Activated naive CD4-positive, alpha-beta T cell treated with anti-CD3 and anti-CD28 coated beads, Interleukin-2, amount 50 U/mL, for 24 hours (primary cell): ENCODE measurements around the gene SLC26A9.

Source experiments
- H3K27ac Mint-ChIP-seq: one replicate; pipeline ENCODE4 v1.8.0; 2021; ENCODE audit warnings: mild to moderate bottlenecking, mixed read lengths
- H3K27me3 Mint-ChIP-seq: one replicate; pipeline ENCODE4 v1.8.0; 2021; ENCODE audit warnings: mixed read lengths
- H3K36me3 Mint-ChIP-seq: one replicate; pipeline ENCODE4 v1.8.0; 2021; ENCODE audit warnings: mixed read lengths
- H3K4me1 Mint-ChIP-seq: one replicate; pipeline ENCODE4 v1.8.0; 2021; ENCODE audit warnings: mixed read lengths
- H3K4me3 Mint-ChIP-seq: one replicate; pipeline ENCODE4 v1.8.0; 2021; ENCODE audit warnings: mild to moderate bottlenecking, mixed read lengths
- H3K9me3 Mint-ChIP-seq: one replicate; pipeline ENCODE4 v1.8.0; 2021; ENCODE audit warnings: mixed read lengths

SLC26A9 gene

GRCh38 chr1:205927676-205928075 is 15.6 kb downstream of the SLC26A9 start:
- Mint-ChIP-seq H3K4me1 (no peaks in the 10 kb centered on the region), H3K36me3 (no peaks in the 10 kb centered on the region), H3K9me3 (no peaks in the 10 kb centered on the region), H3K27ac (no peak overlapping the region), H3K27me3 (peaks cover 3% of the 10 kb centered on the region), H3K4me3 (no peak overlapping the region)

DNA sequence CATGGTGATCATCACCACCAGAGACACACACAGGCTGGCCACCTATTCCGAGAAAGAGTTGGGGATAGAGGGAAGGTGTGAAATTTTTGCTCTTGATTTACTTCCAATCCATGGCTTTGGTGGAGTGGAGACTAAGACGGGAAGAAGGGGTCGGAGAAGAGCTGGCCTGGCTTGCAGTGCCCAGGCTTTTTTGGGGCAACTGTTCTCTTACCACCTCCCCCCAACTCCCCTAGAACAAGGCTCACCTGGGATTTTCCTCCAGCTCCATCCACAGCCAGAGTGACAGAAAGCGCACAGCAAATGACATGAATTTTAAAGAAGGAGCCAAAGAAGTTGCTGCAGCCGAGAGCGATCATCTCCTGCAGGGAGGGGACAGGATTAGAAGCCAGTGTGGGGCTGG is 16.0 kb downstream of the SLC26A9 start:
- no peaks in the 10 kb centered on the region for H3K27me3 Mint-ChIP-seq
- no peak overlapping the region for H3K4me3 Mint-ChIP-seq
- H3K9me3 Mint-ChIP-seq, result no peaks in the 10 kb centered on the region
- no peaks in the 10 kb centered on the region for H3K4me1 Mint-ChIP-seq
- H3K27ac Mint-ChIP-seq, result no peak overlapping the region
- H3K36me3 Mint-ChIP-seq, result no peaks in the 10 kb centered on the region

DNA sequence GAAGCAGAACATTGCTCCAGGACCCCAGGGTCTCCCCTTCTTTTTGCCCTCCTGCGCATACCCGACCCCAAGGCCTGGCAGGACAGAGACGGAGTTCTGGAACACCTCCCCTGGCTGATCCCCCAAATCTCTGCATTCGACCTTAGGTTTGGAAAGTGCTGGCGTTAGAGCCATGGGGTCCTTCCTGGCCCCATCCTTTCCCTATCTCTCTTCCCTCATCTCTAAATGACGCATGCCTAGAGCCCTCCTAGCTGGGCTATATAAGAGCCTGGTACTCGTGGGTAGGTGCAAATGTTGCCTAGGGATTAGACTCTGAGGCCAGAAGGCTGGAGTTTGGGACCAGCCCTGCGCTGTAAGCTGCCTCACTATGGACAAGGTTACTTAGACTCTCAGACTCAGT is 16.6 kb downstream of the SLC26A9 start:
- Mint-ChIP-seq H3K4me1 (no peaks in the 10 kb centered on the region), H3K27me3 (no peaks in the 10 kb centered on the region), H3K9me3 (no peaks in the 10 kb centered on the region), H3K36me3 (no peaks in the 10 kb centered on the region), H3K4me3 (no peak overlapping the region), H3K27ac (no peak overlapping the region)

DNA sequence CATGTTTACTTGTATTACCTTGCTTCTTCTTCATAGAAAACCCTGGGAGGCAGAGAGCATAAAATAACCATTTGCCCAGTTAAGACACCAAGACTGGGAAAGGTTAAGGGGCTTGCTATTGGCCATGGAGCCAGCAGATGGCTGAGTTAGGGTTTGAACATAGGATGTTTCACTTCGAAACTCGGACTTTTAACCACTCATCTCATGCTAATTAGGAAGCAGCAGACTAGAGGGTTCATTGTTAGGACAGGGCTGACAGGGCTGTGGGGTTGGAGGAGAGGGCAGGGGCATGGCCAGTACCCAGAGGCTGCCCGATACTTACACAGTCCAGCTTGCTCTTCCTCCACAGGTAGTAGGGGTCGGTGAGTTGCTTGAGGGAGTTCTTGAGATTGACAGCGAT is 17.0 kb downstream of the SLC26A9 start:
- no peak overlapping the region for H3K4me3 Mint-ChIP-seq
- no peaks in the 10 kb centered on the region for H3K9me3 Mint-ChIP-seq
- no peak overlapping the region for H3K27ac Mint-ChIP-seq
- H3K4me1 Mint-ChIP-seq, result no peaks in the 10 kb centered on the region
- no peaks in the 10 kb centered on the region for H3K27me3 Mint-ChIP-seq
- no peaks in the 10 kb centered on the region for H3K36me3 Mint-ChIP-seq

DNA sequence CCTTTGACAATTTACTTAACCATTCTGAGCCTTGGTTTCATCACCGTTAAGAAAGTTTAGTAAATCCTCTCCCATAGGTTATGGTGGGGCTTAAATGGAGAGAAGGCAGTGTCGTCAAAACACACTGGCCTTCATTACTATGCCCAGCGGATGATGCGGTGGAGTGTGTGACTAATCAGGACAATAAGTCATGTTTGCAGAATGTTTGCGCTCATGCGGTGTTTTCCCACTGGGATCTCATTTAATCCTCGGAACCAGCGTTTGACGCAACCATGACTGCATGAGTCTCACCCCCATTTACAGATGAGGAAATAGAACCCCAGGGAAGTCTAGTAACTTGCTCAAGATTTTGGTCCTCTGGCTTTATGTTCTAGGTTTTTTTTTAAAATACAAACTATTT is 17.5 kb downstream of the SLC26A9 start:
- Mint-ChIP-seq H3K4me1 (no peaks in the 10 kb centered on the region), H3K27me3 (no peaks in the 10 kb centered on the region), H3K27ac (no peak overlapping the region), H3K4me3 (no peak overlapping the region), H3K9me3 (no peaks in the 10 kb centered on the region), H3K36me3 (no peaks in the 10 kb centered on the region)

- H3K27me3 Mint-ChIP-seq, result peaks cover 1% of the 10 kb centered on the region
- no peaks in the 10 kb centered on the region for H3K9me3 Mint-ChIP-seq
- H3K4me3 Mint-ChIP-seq, result no peak overlapping the region
- H3K27ac Mint-ChIP-seq, result no peak overlapping the region
- H3K4me1 Mint-ChIP-seq, result no peaks in the 10 kb centered on the region
- no peaks in the 10 kb centered on the region for H3K36me3 Mint-ChIP-seq
Measured at GRCh38 chr1:205924460-205924790, 18.8 kb downstream of the SLC26A9 start.

- Mint-ChIP-seq H3K27ac (no peak overlapping the region), H3K27me3 (peaks cover 1% of the 10 kb centered on the region), H3K36me3 (no peaks in the 10 kb centered on the region), H3K9me3 (no peaks in the 10 kb centered on the region), H3K4me1 (no peaks in the 10 kb centered on the region), H3K4me3 (no peak overlapping the region)
Measured at GRCh38 chr1:205923651-205924459, 19.4 kb downstream of the SLC26A9 start.

GRCh38 chr1:205922806-205923205 is 20.4 kb downstream of the SLC26A9 start:
- Mint-ChIP-seq H3K4me3 (no peak overlapping the region), H3K27ac (no peak overlapping the region), H3K27me3 (peaks cover 1% of the 10 kb centered on the region), H3K4me1 (no peaks in the 10 kb centered on the region), H3K9me3 (no peaks in the 10 kb centered on the region), H3K36me3 (no peaks in the 10 kb centered on the region)

DNA sequence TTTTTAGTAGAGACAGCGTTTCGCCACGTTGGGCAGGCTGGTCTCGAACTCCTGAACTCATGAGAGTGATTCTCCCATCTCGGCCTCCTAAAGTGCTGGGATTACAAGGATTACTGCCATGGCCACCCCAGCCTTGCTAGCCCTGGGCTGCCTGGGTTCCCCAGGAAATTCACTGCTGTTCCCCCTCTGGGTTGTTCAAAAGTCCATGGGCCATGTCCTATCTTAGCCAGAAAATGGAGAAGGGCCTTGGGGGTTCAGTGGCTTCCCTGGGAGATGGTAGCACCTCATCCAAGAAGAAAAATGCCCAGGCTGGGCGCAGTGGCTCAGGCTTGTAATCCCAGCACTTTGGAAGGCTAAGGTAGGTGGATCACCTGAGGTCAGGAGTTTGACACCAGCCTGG is 20.9 kb downstream of the SLC26A9 start:
- Mint-ChIP-seq H3K4me1 (no peaks in the 10 kb centered on the region), H3K27me3 (peaks cover 1% of the 10 kb centered on the region), H3K36me3 (no peaks in the 10 kb centered on the region), H3K9me3 (no peaks in the 10 kb centered on the region), H3K27ac (no peak overlapping the region), H3K4me3 (no peak overlapping the region)

DNA sequence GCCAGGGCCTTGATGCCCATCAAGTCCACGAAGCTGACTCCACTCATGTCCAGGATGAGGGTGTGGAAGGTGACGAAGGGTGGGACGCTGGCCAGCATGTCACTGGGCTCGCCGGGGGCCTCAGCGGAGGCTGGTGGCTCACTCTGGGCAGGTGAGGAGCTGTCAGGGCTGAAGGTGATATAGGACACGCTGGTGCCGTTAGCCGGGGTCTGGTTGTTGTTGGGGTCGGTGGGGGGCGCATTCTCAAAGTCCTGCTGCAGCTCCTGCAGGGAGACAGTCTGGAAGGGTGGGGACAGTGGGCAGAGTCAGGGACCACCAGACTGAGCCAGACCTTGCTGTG is 21.7 kb downstream of the SLC26A9 start:
- no peaks in the 10 kb centered on the region for H3K36me3 Mint-ChIP-seq
- no peaks in the 10 kb centered on the region for H3K9me3 Mint-ChIP-seq
- H3K27ac Mint-ChIP-seq, result no peak overlapping the region
- H3K4me1 Mint-ChIP-seq, result no peaks in the 10 kb centered on the region
- peaks cover 1% of the 10 kb centered on the region for H3K27me3 Mint-ChIP-seq
- no peak overlapping the region for H3K4me3 Mint-ChIP-seq

GRCh38 chr1:205920861-205921569 is 22.2 kb downstream of the SLC26A9 start:
- Mint-ChIP-seq H3K9me3 (no peaks in the 10 kb centered on the region), H3K27me3 (peaks cover 1% of the 10 kb centered on the region), H3K4me3 (no peak overlapping the region), H3K36me3 (no peaks in the 10 kb centered on the region), H3K27ac (no peak overlapping the region), H3K4me1 (no peaks in the 10 kb centered on the region)

DNA sequence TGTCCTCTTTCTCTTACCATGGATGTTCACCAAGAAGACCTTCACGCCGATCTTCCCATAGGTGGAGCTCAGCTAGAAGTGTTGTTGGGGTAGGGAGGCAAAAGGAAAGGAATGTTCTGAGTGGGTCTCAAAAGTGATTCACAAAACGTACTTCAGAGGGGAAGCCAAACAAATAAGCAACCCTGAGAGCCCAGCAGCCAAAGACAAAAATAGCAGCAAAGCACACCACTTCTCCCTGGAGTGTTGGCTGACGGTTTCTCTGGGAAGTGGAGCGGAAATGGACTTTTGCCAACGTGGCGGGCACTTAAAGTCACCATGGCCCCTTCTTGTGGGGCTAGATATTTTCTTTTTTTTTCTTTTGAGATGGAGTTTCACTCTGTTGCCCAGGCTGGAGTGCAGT is 23.1 kb downstream of the SLC26A9 start:
- H3K36me3 Mint-ChIP-seq, result no peaks in the 10 kb centered on the region
- H3K9me3 Mint-ChIP-seq, result no peaks in the 10 kb centered on the region
- no peak overlapping the region for H3K4me3 Mint-ChIP-seq

GRCh38 chr1:205918955-205919746 is 24.1 kb downstream of the SLC26A9 start:
- Mint-ChIP-seq H3K27ac (no peak overlapping the region), H3K4me1 (no peaks in the 10 kb centered on the region), H3K36me3 (no peaks in the 10 kb centered on the region), H3K9me3 (no peaks in the 10 kb centered on the region), H3K4me3 (no peak overlapping the region), H3K27me3 (peaks cover 1% of the 10 kb centered on the region)

More for the DNA sequence above, 23.1 kb downstream of the SLC26A9 start:
- H3K27me3 Mint-ChIP-seq, result peaks cover 1% of the 10 kb centered on the region
- H3K27ac Mint-ChIP-seq, result no peak overlapping the region
- H3K4me1 Mint-ChIP-seq, result no peaks in the 10 kb centered on the region

- Mint-ChIP-seq H3K4me3 (no peak overlapping the region), H3K36me3 (no peaks in the 10 kb centered on the region), H3K27ac (no peak overlapping the region), H3K27me3 (peaks cover 3% of the 10 kb centered on the region), H3K9me3 (no peaks in the 10 kb centered on the region), H3K4me1 (no peaks in the 10 kb centered on the region)
Measured at GRCh38 chr1:205917466-205918238, 25.6 kb downstream of the SLC26A9 start.

GRCh38 chr1:205916541-205916940 is 26.7 kb downstream of the SLC26A9 start:
- no peak overlapping the region for H3K4me3 Mint-ChIP-seq
- peaks cover 3% of the 10 kb centered on the region for H3K27me3 Mint-ChIP-seq
- no peaks in the 10 kb centered on the region for H3K4me1 Mint-ChIP-seq
- no peak overlapping the region for H3K27ac Mint-ChIP-seq
- no peaks in the 10 kb centered on the region for H3K9me3 Mint-ChIP-seq
- no peaks in the 10 kb centered on the region for H3K36me3 Mint-ChIP-seq
